ENCODE data around the gene FBXO31.

FBXO31 gene

DNA sequence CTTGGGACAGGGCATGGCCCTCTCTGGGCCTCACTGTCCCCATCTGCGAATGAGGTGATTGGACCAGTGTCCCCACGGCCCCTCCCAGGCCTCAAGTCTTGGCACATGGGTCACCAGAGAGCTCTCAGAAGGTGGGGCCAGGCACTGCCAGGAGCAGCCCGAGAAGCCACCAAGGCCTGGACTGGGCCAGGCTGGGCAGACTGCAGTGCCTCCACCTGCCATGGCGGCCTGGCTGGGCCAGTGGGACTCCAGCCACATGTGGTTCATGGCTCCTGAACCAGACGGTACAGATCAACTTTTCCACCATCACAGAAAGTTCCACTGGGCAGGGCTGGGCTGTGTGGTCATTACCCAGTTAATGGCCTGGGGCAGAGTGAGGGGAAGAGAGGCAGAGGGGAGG, 86.2 kb downstream of the FBXO31 start:
- no peak overlapping the region for H3K27ac ChIP-seq (ENCODE audit: low read length)
- ATAC-seq (ENCODE audit: insufficient read depth, low read depth): no peak

DNA sequence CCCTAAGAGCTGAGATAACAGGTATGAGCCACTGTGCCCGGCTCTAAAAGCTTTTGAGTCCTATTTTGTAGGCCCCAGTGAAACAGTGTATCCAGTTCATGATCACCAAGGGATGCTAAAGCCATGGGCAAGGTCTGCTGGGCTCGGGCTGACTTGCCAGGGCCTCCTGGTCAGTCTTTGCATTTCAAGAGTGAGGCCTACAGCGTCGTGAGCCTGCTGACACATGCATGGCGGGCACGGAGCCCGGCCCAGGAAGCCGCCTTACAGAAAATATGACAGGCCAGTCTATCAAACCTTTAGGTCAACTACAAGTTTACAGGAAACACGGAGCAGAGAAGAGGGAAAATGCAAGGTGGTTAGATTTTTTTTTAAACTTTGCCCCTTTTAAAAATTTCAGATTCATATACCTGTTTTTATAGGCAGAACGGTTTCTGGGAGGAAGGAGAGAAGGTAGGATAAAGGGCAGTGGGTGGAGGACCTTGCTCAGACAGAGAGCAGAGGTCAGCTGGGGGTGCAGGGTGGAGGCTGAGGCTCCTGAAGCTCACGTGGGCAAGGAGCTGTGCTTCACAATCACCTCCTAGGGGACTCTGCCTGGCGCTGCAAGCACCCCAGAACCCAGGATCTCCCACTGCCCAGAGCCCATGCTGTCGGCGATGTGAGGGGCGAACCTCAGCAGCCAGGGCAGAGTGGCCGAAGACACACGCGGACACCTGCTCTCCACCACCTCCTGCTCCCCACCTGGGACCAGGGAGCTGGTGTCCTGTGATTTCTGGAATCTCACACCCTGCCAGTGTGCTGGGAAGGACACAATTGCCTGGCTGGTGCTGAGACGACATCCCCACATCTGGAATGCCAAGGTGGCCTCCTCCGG, 87.7 kb downstream of the FBXO31 start:
- Histone ChIP-seq H3K4me3 (ENCODE audit: low read depth in 1 of 2, low read length in 2 of 2) (no peak overlapping the region), H3K4me2 (ENCODE audit: insufficient read depth, low read length) (no peak overlapping the region), H3K36me3 (ENCODE audit: insufficient read depth, low read length) (no peaks in the 10 kb centered on the region), H3K9ac (ENCODE audit: low read depth, low read length) (no peak overlapping the region), H3K9me3 (ENCODE audit: insufficient read depth, low read length, severe bottlenecking) (no peaks in the 10 kb centered on the region), H3K4me1 (ENCODE audit: insufficient read depth, low read length) (no peaks in the 10 kb centered on the region), H2AFZ (ENCODE audit: low read depth, low read length) (no peak overlapping the region), H3K27ac (ENCODE audit: low read length) (no peak overlapping the region), H3K27me3 (ENCODE audit: insufficient read depth, low read length, poor library complexity) (no peaks in the 10 kb centered on the region), H3K79me2 (ENCODE audit: insufficient read depth, low read length) (no peaks in the 10 kb centered on the region), H4K20me1 (ENCODE audit: insufficient read depth, low read length) (no peaks in the 10 kb centered on the region)
- TF ChIP-seq, protein P1, sequence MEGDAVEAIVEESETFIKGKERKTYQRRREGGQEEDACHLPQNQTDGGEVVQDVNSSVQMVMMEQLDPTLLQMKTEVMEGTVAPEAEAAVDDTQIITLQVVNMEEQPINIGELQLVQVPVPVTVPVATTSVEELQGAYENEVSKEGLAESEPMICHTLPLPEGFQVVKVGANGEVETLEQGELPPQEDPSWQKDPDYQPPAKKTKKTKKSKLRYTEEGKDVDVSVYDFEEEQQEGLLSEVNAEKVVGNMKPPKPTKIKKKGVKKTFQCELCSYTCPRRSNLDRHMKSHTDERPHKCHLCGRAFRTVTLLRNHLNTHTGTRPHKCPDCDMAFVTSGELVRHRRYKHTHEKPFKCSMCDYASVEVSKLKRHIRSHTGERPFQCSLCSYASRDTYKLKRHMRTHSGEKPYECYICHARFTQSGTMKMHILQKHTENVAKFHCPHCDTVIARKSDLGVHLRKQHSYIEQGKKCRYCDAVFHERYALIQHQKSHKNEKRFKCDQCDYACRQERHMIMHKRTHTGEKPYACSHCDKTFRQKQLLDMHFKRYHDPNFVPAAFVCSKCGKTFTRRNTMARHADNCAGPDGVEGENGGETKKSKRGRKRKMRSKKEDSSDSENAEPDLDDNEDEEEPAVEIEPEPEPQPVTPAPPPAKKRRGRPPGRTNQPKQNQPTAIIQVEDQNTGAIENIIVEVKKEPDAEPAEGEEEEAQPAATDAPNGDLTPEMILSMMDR (IDR thresholded peaks at IDR 0.05; ENCODE audit: borderline replicate concordance, extremely low read depth, low read length, poor library complexity, severe bottlenecking): no peak
- no peak for TF ChIP-seq EZH2 (IDR thresholded peaks at IDR 0.05; ENCODE audit: borderline replicate concordance, low read depth, low read length, severe bottlenecking)
- DNase-seq (no peak), ATAC-seq (ENCODE audit: insufficient read depth, low read depth) (no peak)

More for the DNA sequence above, 86.2 kb downstream of the FBXO31 start:
- H3K36me3 ChIP-seq (ENCODE audit: insufficient read depth, low read length): no peaks in the 10 kb centered on the region
- no peaks in the 10 kb centered on the region for H3K79me2 ChIP-seq (ENCODE audit: insufficient read depth, low read length)
- H3K9ac ChIP-seq (ENCODE audit: low read depth, low read length): no peak overlapping the region
- no peaks in the 10 kb centered on the region for H3K9me3 ChIP-seq (ENCODE audit: insufficient read depth, low read length, severe bottlenecking)
- H3K4me2 ChIP-seq (ENCODE audit: insufficient read depth, low read length): no peak overlapping the region
- TF ChIP-seq, protein P1 (IDR thresholded peaks at IDR 0.05; ENCODE audit: borderline replicate concordance, extremely low read depth, low read length, poor library complexity, severe bottlenecking): no peak
- no peak for TF ChIP-seq EZH2 (IDR thresholded peaks at IDR 0.05; ENCODE audit: borderline replicate concordance, low read depth, low read length, severe bottlenecking)
- no peaks in the 10 kb centered on the region for H3K27me3 ChIP-seq (ENCODE audit: insufficient read depth, low read length, poor library complexity)
- no peak overlapping the region for H3K4me3 ChIP-seq (ENCODE audit: low read depth in 1 of 2, low read length in 2 of 2)
- no peaks in the 10 kb centered on the region for H4K20me1 ChIP-seq (ENCODE audit: insufficient read depth, low read length)
- no peaks in the 10 kb centered on the region for H3K4me1 ChIP-seq (ENCODE audit: insufficient read depth, low read length)
- no peak overlapping the region for H2AFZ ChIP-seq (ENCODE audit: low read depth, low read length)
- DNase-seq: no peak

DNA sequence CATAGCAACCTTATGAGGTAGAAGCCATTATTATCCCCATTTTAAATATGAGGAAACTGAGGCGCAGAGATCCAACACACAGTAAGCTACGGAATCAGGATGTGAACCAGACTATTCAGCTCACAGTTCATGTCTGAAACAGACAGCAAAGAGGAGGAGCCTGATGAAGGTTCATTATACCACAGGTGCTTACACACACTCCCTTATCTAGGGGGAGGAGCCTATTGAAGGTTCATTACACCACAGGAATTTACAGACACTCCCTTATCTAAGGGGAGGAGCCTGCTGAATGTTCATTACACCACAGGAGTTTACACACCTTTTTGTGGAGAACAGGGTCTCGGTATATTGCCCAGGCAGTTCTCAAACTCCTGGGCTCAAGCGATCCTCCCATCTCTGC, 88.3 kb downstream of the FBXO31 start:
- H3K4me3 ChIP-seq (ENCODE audit: low read depth in 1 of 2, low read length in 2 of 2): no peak overlapping the region
- no peak overlapping the region for H3K27ac ChIP-seq (ENCODE audit: low read length)
- no peaks in the 10 kb centered on the region for H3K9me3 ChIP-seq (ENCODE audit: insufficient read depth, low read length, severe bottlenecking)
- H3K4me2 ChIP-seq (ENCODE audit: insufficient read depth, low read length): no peak overlapping the region
- H3K79me2 ChIP-seq (ENCODE audit: insufficient read depth, low read length): no peaks in the 10 kb centered on the region
- TF ChIP-seq EZH2 (IDR thresholded peaks at IDR 0.05; ENCODE audit: borderline replicate concordance, low read depth, low read length, severe bottlenecking): no peak
- TF ChIP-seq, protein P1 (IDR thresholded peaks at IDR 0.05; ENCODE audit: borderline replicate concordance, extremely low read depth, low read length, poor library complexity, severe bottlenecking): no peak
- H3K27me3 ChIP-seq (ENCODE audit: insufficient read depth, low read length, poor library complexity): no peaks in the 10 kb centered on the region
- H3K36me3 ChIP-seq (ENCODE audit: insufficient read depth, low read length): no peaks in the 10 kb centered on the region
- H2AFZ ChIP-seq (ENCODE audit: low read depth, low read length): no peak overlapping the region
- H3K4me1 ChIP-seq (ENCODE audit: insufficient read depth, low read length): no peaks in the 10 kb centered on the region
- no peak overlapping the region for H3K9ac ChIP-seq (ENCODE audit: low read depth, low read length)
- ATAC-seq (ENCODE audit: insufficient read depth, low read depth) (peak; percentile 69), DNase-seq (no peak)
- H4K20me1 ChIP-seq (ENCODE audit: insufficient read depth, low read length): no peaks in the 10 kb centered on the region
